ENCODE measurements around the gene GC. TPM values are rescaled to one million over a fixed set of nuclear protein-coding genes. Genes with fewer than 3 reads are reported as not detected.
"Not testable (repeated sequence)": the region's sequence is repeated elsewhere in the genome, so short reads cannot be mapped to it uniquely, and the experiment has no call there.

Gene GC
- polyA plus RNA-seq, 2 donors = not detected

- Histone ChIP-seq H3K27me3 (ENCODE audit: control insufficient read depth in 1 of 2, insufficient read depth in 2 of 2, low read length in 2 of 2) (no peaks in the 10 kb centered on the region), H3K36me3 (ENCODE audit: control insufficient read depth in 2 of 2, insufficient read depth in 2 of 2, low read length in 1 of 2) (no peaks in the 10 kb centered on the region), H3K27ac (ENCODE audit: low read depth in 2 of 2, low read length in 1 of 2) (no peak overlapping the region), H3K9me3 (ENCODE audit: control insufficient read depth in 2 of 2, insufficient read depth in 1 of 2, low read depth in 1 of 2, low read length in 1 of 2) (no peaks in the 10 kb centered on the region), H3K4me1 (ENCODE audit: control insufficient read depth in 2 of 2, insufficient read depth in 2 of 2, low read length in 1 of 2) (no peaks in the 10 kb centered on the region), H3K4me3 (ENCODE audit: low read depth in 1 of 2, low read length in 2 of 2) (no peak overlapping the region)
- 58 to 73% methylated on average over 3 of the region's 3 CpGs for WGBS, 2 donors
These were observed 23.6 kb upstream of the GC start for GRCh38 chr4:71807469-71807868.

- not testable (repeated sequence) for H3K27me3 ChIP-seq (ENCODE audit: control insufficient read depth in 1 of 2, insufficient read depth in 2 of 2, low read length in 2 of 2); H3K4me1 ChIP-seq (ENCODE audit: control insufficient read depth in 2 of 2, insufficient read depth in 2 of 2, low read length in 1 of 2); H3K36me3 ChIP-seq (ENCODE audit: control insufficient read depth in 2 of 2, insufficient read depth in 2 of 2, low read length in 1 of 2); H3K27ac ChIP-seq (ENCODE audit: low read depth in 2 of 2, low read length in 1 of 2); H3K9me3 ChIP-seq (ENCODE audit: control insufficient read depth in 2 of 2, insufficient read depth in 1 of 2, low read depth in 1 of 2, low read length in 1 of 2); H3K4me3 ChIP-seq (ENCODE audit: low read depth in 1 of 2, low read length in 2 of 2)
- 38 to 58% methylated on average over 2 of the region's 2 CpGs for WGBS, 2 donors
These were observed 21.4 kb upstream of the GC start for GRCh38 chr4:71805230-71805629.

- not testable (repeated sequence) for H3K9me3 ChIP-seq (ENCODE audit: control insufficient read depth in 2 of 2, insufficient read depth in 1 of 2, low read depth in 1 of 2, low read length in 1 of 2); H3K4me1 ChIP-seq (ENCODE audit: control insufficient read depth in 2 of 2, insufficient read depth in 2 of 2, low read length in 1 of 2); H3K27me3 ChIP-seq (ENCODE audit: control insufficient read depth in 1 of 2, insufficient read depth in 2 of 2, low read length in 2 of 2); H3K27ac ChIP-seq (ENCODE audit: low read depth in 2 of 2, low read length in 1 of 2); H3K36me3 ChIP-seq (ENCODE audit: control insufficient read depth in 2 of 2, insufficient read depth in 2 of 2, low read length in 1 of 2); H3K4me3 ChIP-seq (ENCODE audit: low read depth in 1 of 2, low read length in 2 of 2)
- 31 to 40% methylated on average over 4 of the region's 4 CpGs for whole genome bisulfite sequencing, 2 donors
These were observed 20.3 kb upstream of the GC start for GRCh38 chr4:71804017-71804697.

- Histone ChIP-seq H3K27me3 (ENCODE audit: control insufficient read depth in 1 of 2, insufficient read depth in 2 of 2, low read length in 2 of 2) (no peaks in the 10 kb centered on the region), H3K27ac (ENCODE audit: low read depth in 2 of 2, low read length in 1 of 2) (no peak overlapping the region), H3K36me3 (ENCODE audit: control insufficient read depth in 2 of 2, insufficient read depth in 2 of 2, low read length in 1 of 2) (no peaks in the 10 kb centered on the region), H3K4me3 (ENCODE audit: low read depth in 1 of 2, low read length in 2 of 2) (no peak overlapping the region), H3K4me1 (ENCODE audit: control insufficient read depth in 2 of 2, insufficient read depth in 2 of 2, low read length in 1 of 2) (no peaks in the 10 kb centered on the region), H3K9me3 (ENCODE audit: control insufficient read depth in 2 of 2, insufficient read depth in 1 of 2, low read depth in 1 of 2, low read length in 1 of 2) (no peaks in the 10 kb centered on the region)
- WGBS, 2 donors = 50 to 53% methylated on average over 4 of the region's 4 CpGs
These were observed 2.1 kb upstream of the GC start for GRCh38 chr4:71785959-71786358.

GRCh38 chr4:71784569-71785197 lies 804 bp upstream of the GC start:
- Histone ChIP-seq H3K36me3 (ENCODE audit: control insufficient read depth in 2 of 2, insufficient read depth in 2 of 2, low read length in 1 of 2) (no peaks in the 10 kb centered on the region), H3K4me1 (ENCODE audit: control insufficient read depth in 2 of 2, insufficient read depth in 2 of 2, low read length in 1 of 2) (no peaks in the 10 kb centered on the region), H3K27ac (ENCODE audit: low read depth in 2 of 2, low read length in 1 of 2) (no peak overlapping the region), H3K27me3 (ENCODE audit: control insufficient read depth in 1 of 2, insufficient read depth in 2 of 2, low read length in 2 of 2) (no peaks in the 10 kb centered on the region), H3K4me3 (ENCODE audit: low read depth in 1 of 2, low read length in 2 of 2) (no peak overlapping the region), H3K9me3 (ENCODE audit: control insufficient read depth in 2 of 2, insufficient read depth in 1 of 2, low read depth in 1 of 2, low read length in 1 of 2) (no peaks in the 10 kb centered on the region)

- Histone ChIP-seq H3K27me3 (ENCODE audit: control insufficient read depth in 1 of 2, insufficient read depth in 2 of 2, low read length in 2 of 2) (no peaks in the 10 kb centered on the region), H3K36me3 (ENCODE audit: control insufficient read depth in 2 of 2, insufficient read depth in 2 of 2, low read length in 1 of 2) (no peaks in the 10 kb centered on the region), H3K27ac (ENCODE audit: low read depth in 2 of 2, low read length in 1 of 2) (no peak overlapping the region), H3K4me3 (ENCODE audit: low read depth in 1 of 2, low read length in 2 of 2) (no peak overlapping the region), H3K4me1 (ENCODE audit: control insufficient read depth in 2 of 2, insufficient read depth in 2 of 2, low read length in 1 of 2) (no peaks in the 10 kb centered on the region), H3K9me3 (ENCODE audit: control insufficient read depth in 2 of 2, insufficient read depth in 1 of 2, low read depth in 1 of 2, low read length in 1 of 2) (no peaks in the 10 kb centered on the region)
These were observed 6.0 kb downstream of the GC start for GRCh38 chr4:71777891-71778290.

- Histone ChIP-seq H3K9me3 (ENCODE audit: control insufficient read depth in 2 of 2, insufficient read depth in 1 of 2, low read depth in 1 of 2, low read length in 1 of 2) (no peaks in the 10 kb centered on the region), H3K36me3 (ENCODE audit: control insufficient read depth in 2 of 2, insufficient read depth in 2 of 2, low read length in 1 of 2) (no peaks in the 10 kb centered on the region), H3K27me3 (ENCODE audit: control insufficient read depth in 1 of 2, insufficient read depth in 2 of 2, low read length in 2 of 2) (no peaks in the 10 kb centered on the region), H3K27ac (ENCODE audit: low read depth in 2 of 2, low read length in 1 of 2) (no peak overlapping the region), H3K4me1 (ENCODE audit: control insufficient read depth in 2 of 2, insufficient read depth in 2 of 2, low read length in 1 of 2) (no peaks in the 10 kb centered on the region), H3K4me3 (ENCODE audit: low read depth in 1 of 2, low read length in 2 of 2) (no peak overlapping the region)
- WGBS, 2 donors = 92 to 94% methylated on average over 2 of the region's 2 CpGs
These were observed 8.4 kb downstream of the GC start for GRCh38 chr4:71775449-71775848.

- Histone ChIP-seq H3K27ac (ENCODE audit: low read depth in 2 of 2, low read length in 1 of 2) (no peak overlapping the region), H3K4me3 (ENCODE audit: low read depth in 1 of 2, low read length in 2 of 2) (no peak overlapping the region), H3K9me3 (ENCODE audit: control insufficient read depth in 2 of 2, insufficient read depth in 1 of 2, low read depth in 1 of 2, low read length in 1 of 2) (no peaks in the 10 kb centered on the region), H3K4me1 (ENCODE audit: control insufficient read depth in 2 of 2, insufficient read depth in 2 of 2, low read length in 1 of 2) (no peaks in the 10 kb centered on the region), H3K36me3 (ENCODE audit: control insufficient read depth in 2 of 2, insufficient read depth in 2 of 2, low read length in 1 of 2) (no peaks in the 10 kb centered on the region), H3K27me3 (ENCODE audit: control insufficient read depth in 1 of 2, insufficient read depth in 2 of 2, low read length in 2 of 2) (no peaks in the 10 kb centered on the region)
- 68 to 76% methylated on average over 3 of the region's 3 CpGs for WGBS, 2 donors
These were observed 9.7 kb downstream of the GC start for GRCh38 chr4:71774136-71774535.

- Histone ChIP-seq H3K4me1 (ENCODE audit: control insufficient read depth in 2 of 2, insufficient read depth in 2 of 2, low read length in 1 of 2) (no peaks in the 10 kb centered on the region), H3K27ac (ENCODE audit: low read depth in 2 of 2, low read length in 1 of 2) (no peak overlapping the region), H3K9me3 (ENCODE audit: control insufficient read depth in 2 of 2, insufficient read depth in 1 of 2, low read depth in 1 of 2, low read length in 1 of 2) (no peaks in the 10 kb centered on the region), H3K4me3 (ENCODE audit: low read depth in 1 of 2, low read length in 2 of 2) (no peak overlapping the region), H3K36me3 (ENCODE audit: control insufficient read depth in 2 of 2, insufficient read depth in 2 of 2, low read length in 1 of 2) (no peaks in the 10 kb centered on the region), H3K27me3 (ENCODE audit: control insufficient read depth in 1 of 2, insufficient read depth in 2 of 2, low read length in 2 of 2) (no peaks in the 10 kb centered on the region)
- 53 to 62% methylated on average over 2 of the region's 2 CpGs for WGBS, 2 donors
These were observed 10.9 kb downstream of the GC start for GRCh38 chr4:71773004-71773403.

GRCh38 chr4:71772592-71772991 lies 11.3 kb downstream of the GC start:
- Histone ChIP-seq H3K9me3 (ENCODE audit: control insufficient read depth in 2 of 2, insufficient read depth in 1 of 2, low read depth in 1 of 2, low read length in 1 of 2) (no peaks in the 10 kb centered on the region), H3K4me3 (ENCODE audit: low read depth in 1 of 2, low read length in 2 of 2) (no peak overlapping the region), H3K27me3 (ENCODE audit: control insufficient read depth in 1 of 2, insufficient read depth in 2 of 2, low read length in 2 of 2) (no peaks in the 10 kb centered on the region), H3K4me1 (ENCODE audit: control insufficient read depth in 2 of 2, insufficient read depth in 2 of 2, low read length in 1 of 2) (no peaks in the 10 kb centered on the region), H3K36me3 (ENCODE audit: control insufficient read depth in 2 of 2, insufficient read depth in 2 of 2, low read length in 1 of 2) (no peaks in the 10 kb centered on the region), H3K27ac (ENCODE audit: low read depth in 2 of 2, low read length in 1 of 2) (no peak overlapping the region)
